Lung (tissue), 12 donors: ENCODE data around the gene WWTR1. TPM values are rescaled to one million over a fixed set of nuclear protein-coding genes. Genes with fewer than 3 reads are reported as not detected.

Experiments
- ATAC-seq: fragments of 200-7000 bp; cut with Tn5 transposase; one replicate; pipeline ENCODE4 v1.9.1; 2020; ENCODE audit warnings: moderate number of reproducible peaks; ENCODE audit not compliant: insufficient read depth, low FRiP score
- DNase-seq, 3 donors: peaks; one replicate each; pipeline ENCODE4 v3.0.0-alpha.2; 2013 to 2017
- H3K27ac ChIP-seq, 2 donors: one replicate each; pipeline ENCODE4 v1.5.1; 2013; ENCODE audit warnings: mild to moderate bottlenecking in 2 of 2, moderate library complexity in 2 of 2, control low read depth in 1 of 2, inconsistent platforms in 1 of 2, low read depth in 1 of 2, low read length in 1 of 2
- H3K27me3 ChIP-seq, 3 donors: one replicate each; pipeline ENCODE4 v1.5.1; 2013; ENCODE audit warnings: low read length in 2 of 3; ENCODE audit not compliant: control insufficient read depth in 3 of 3, insufficient read depth in 3 of 3
- H3K36me3 ChIP-seq, 4 donors: one replicate each; pipeline ENCODE4 v1.5.1; 2013; ENCODE audit warnings: low read length in 4 of 4, mild to moderate bottlenecking in 1 of 4, moderate library complexity in 1 of 4; ENCODE audit not compliant: control insufficient read depth in 4 of 4, insufficient read depth in 4 of 4
- H3K4me1 ChIP-seq, 5 donors: one replicate each; pipeline ENCODE4 v1.5.1; 2013; ENCODE audit warnings: low read length in 5 of 5, mild to moderate bottlenecking in 2 of 5, moderate library complexity in 1 of 5; ENCODE audit not compliant: control insufficient read depth in 5 of 5, insufficient read depth in 5 of 5
- H3K4me3 ChIP-seq: one replicate; pipeline ENCODE4 v1.5.1; 2013; ENCODE audit warnings: mild to moderate bottlenecking, control low read depth, moderate library complexity
- H3K9ac ChIP-seq, 2 donors: one replicate each; pipeline ENCODE4 v1.5.1; 2013; ENCODE audit warnings: low read length in 2 of 2, control low read depth in 1 of 2; ENCODE audit not compliant: insufficient read depth in 1 of 2
- H3K9me3 ChIP-seq, 4 donors: one replicate each; pipeline ENCODE4 v1.5.1; 2013; ENCODE audit warnings: low read length in 3 of 4, mild to moderate bottlenecking in 1 of 4, moderate library complexity in 1 of 4; ENCODE audit not compliant: control insufficient read depth in 4 of 4, insufficient read depth in 3 of 4
- WGBS, 2 donors: extraction: QIAGEN DNeasy Blood & Tissue Kit; methylation state at CpG; one replicate each; pipeline ENCODE4 v1.1.7; 2013; 5-methylcytosine and 5-hydroxymethylcytosine counted together
- polyA plus RNA-seq, 2 donors: library from polyadenylated mRNA; stranded (reverse); fragments of 200-250 nt; gene quantifications; one replicate each; pipeline ENCODE4 v1.2.1, GENCODE V29; 2013
- total RNA-seq, 2 donors: library from RNA; depleted of rRNA in 1 of 2; stranded (reverse); fragments of >200 nt in 1 of 2; gene quantifications; one replicate each; pipeline ENCODE4 v1.2.1, GENCODE V29; 2014 to 2021
- TF ChIP-seq, protein P1 (sequence below): IDR thresholded peaks from 2 replicates; pipeline ENCODE4 v1.5.1; 2012; ENCODE audit warnings: mild to moderate bottlenecking; ENCODE audit errors: control extremely low read depth, extremely low read depth
- donor health status: control.
- donor health status: control.
- donor health status: Bipolar disorder and iron deficiency.
- donor health status: healthy.
- donor health status: DM: yes; HTN: yes; CAD: no.

The WWTR1 gene
- total and polyA plus RNA-seq, 4 donors, result 29.3 to 186 (median 63.4) TPM

DNA sequence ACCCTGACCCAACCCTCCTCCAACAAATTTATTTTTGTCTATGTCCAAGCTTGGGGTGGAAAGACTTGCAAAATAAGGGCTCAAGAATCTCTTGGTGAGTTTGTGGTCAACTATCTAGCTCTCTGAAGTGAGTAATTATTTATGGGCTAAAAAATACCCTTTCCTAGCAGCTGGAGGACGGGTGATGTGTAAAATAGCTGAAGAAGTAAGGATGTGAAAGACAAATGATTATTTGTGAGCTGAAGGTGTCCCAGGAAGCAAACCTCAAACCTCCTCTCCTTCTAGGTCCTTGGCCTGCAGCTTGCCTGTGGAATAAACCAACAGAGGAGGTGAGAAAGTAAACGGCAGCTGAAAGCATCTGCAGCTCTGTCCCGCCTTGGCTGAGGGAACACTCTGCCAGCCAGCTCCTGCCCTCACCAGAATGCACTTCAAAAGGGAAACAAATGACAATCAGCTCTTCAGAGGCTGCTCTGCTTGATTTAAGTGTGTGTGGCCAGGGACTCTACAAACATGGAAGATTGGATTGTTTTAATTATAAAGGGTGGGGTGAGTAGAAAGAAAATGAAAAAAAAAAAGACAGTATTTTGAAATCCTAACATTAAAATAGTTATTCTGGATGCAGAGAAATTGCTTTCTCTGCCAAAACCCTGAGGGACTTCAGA lies 123.0 kb downstream of the WWTR1 start:
- no peak overlapping the region for H3K4me3 ChIP-seq
- WGBS, 2 donors, result 30 to 32% methylated on average over 3 of the region's 3 CpGs
- no peaks in the 10 kb centered on the region for H3K9me3 ChIP-seq
- peak overlapping the region in 1 of 2 donors; percentile 13 for H3K27ac ChIP-seq
- peaks cover 0 to 4% (median 0%) of the 10 kb centered on the region in 4 donors for H3K36me3 ChIP-seq
- peak; percentile 21 for ATAC-seq
- TF ChIP-seq, protein P1, sequence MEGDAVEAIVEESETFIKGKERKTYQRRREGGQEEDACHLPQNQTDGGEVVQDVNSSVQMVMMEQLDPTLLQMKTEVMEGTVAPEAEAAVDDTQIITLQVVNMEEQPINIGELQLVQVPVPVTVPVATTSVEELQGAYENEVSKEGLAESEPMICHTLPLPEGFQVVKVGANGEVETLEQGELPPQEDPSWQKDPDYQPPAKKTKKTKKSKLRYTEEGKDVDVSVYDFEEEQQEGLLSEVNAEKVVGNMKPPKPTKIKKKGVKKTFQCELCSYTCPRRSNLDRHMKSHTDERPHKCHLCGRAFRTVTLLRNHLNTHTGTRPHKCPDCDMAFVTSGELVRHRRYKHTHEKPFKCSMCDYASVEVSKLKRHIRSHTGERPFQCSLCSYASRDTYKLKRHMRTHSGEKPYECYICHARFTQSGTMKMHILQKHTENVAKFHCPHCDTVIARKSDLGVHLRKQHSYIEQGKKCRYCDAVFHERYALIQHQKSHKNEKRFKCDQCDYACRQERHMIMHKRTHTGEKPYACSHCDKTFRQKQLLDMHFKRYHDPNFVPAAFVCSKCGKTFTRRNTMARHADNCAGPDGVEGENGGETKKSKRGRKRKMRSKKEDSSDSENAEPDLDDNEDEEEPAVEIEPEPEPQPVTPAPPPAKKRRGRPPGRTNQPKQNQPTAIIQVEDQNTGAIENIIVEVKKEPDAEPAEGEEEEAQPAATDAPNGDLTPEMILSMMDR, result no peak
- peak overlapping the region in 1 of 2 donors; percentile 48 for H3K9ac ChIP-seq
- H3K27me3 ChIP-seq, result no peaks in the 10 kb centered on the region
- H3K4me1 ChIP-seq, result peaks cover 9 to 30% (median 22%) of the 10 kb centered on the region in 5 donors
- DNase-seq, result peak; percentile 58 to 79 (median 73)

DNA sequence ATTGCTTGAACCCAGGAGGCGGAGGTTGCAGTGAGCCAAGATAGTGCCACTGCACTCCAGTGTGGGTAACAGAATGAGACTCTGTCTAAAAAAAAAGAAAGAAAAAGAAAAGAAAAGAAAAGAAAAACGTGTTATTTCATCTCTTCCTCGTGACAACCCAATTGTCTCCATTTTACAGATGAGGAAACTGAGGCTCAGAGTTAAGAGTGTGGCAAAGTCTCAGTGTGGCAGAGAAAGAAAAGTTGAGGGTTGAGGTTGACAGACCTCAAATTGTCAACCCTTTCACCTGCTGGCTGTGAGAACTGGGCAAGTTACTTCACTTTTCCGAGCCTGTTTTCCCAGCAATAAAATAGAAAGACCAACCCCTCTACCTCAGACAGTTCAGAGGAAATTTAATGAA lies 123.7 kb downstream of the WWTR1 start:
- 91 to 94% methylated on average over 4 of the region's 4 CpGs for WGBS, 2 donors
- no peak overlapping the region for H3K9ac ChIP-seq
- DNase-seq (no peak), ATAC-seq (no peak)
- peaks cover 9 to 30% (median 22%) of the 10 kb centered on the region in 5 donors for H3K4me1 ChIP-seq
- peak overlapping the region in 1 of 2 donors; percentile 18 for H3K27ac ChIP-seq
- no peaks in the 10 kb centered on the region for H3K9me3 ChIP-seq
- no peaks in the 10 kb centered on the region for H3K36me3 ChIP-seq
- no peaks in the 10 kb centered on the region for H3K27me3 ChIP-seq
- TF ChIP-seq, protein P1, result no peak
- H3K4me3 ChIP-seq, result no peak overlapping the region

DNA sequence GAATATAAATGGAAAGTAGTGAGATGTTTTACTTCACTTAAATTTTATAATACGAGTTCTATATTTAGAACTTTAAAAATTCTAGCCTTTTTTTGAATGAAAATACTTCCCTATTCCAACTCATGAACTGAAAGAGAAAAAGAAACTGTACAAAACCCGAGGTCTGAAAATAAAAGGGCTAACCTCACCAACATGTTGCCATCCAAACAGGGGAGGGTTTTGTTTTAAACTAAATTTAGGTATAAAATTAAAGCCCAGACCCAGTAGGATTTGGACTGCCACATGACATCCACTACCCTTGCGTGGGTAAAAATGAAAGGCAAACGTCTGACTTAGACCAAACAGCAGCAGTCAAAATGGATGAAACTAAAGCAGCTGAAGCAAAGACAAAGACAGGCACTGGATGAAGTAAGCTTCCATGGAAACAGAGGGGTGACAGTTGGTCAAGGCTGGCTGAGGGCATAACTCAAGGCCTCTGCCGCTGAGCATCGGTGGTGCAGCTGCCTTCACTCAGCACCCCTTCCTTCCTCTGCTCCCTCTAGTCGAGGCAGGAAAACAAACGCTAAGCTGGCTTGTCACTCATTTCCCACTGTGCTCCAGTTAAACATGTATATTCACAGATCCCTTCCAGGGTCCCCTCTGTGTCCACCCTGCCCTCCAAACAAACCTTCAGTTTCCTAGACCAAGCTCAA lies 125.2 kb downstream of the WWTR1 start:
- no peaks in the 10 kb centered on the region for H3K9me3 ChIP-seq
- DNase-seq (no peak), ATAC-seq (no peak)
- H3K4me3 ChIP-seq, result no peak overlapping the region
- H3K27ac ChIP-seq, result peak overlapping the region in 1 of 2 donors; percentile 21
- no peaks in the 10 kb centered on the region for H3K36me3 ChIP-seq
- TF ChIP-seq, protein P1, result no peak
- H3K27me3 ChIP-seq, result no peaks in the 10 kb centered on the region
- no peak overlapping the region for H3K9ac ChIP-seq
- 14 to 36% methylated on average over 8 of the region's 8 CpGs for WGBS, 2 donors
- peaks cover 9 to 37% (median 22%) of the 10 kb centered on the region in 5 donors for H3K4me1 ChIP-seq
